ENCODE results near the gene ZNF85. TPM values are rescaled to one million over a fixed set of nuclear protein-coding genes. Genes with fewer than 3 reads are reported as not detected.

Gene ZNF85
- 10 to 100 TPM; 14.8 to 15.7 TPM for total RNA-seq

GRCh38 chr19:20923077-20923871, at the start of gene ZNF85:
Gene ZNF85, plus strand, starts transcription at chr19:20923251. Its CDS starts 150 bp downstream, at chr19:20923401.

Other genes starting within 250 kb of the ZNF85 start
- 10 to 100 TPM; 11.0 to 12.0 TPM for gene ZNF66, start 146.9 kb upstream of the ZNF85 start, total RNA-seq
- gene ZNF430, start 97.4 kb downstream of the ZNF85 start, total RNA-seq = 10 to 100 TPM; 24.0 to 27.6 TPM
- gene ZNF714, start 159.0 kb downstream of the ZNF85 start, total RNA-seq = 10 to 100 TPM; 22.0 to 23.0 TPM
- 10 to 100 TPM; 21.6 to 25.3 TPM for gene ZNF431, start 218.8 kb downstream of the ZNF85 start, total RNA-seq